HEK293T (cell line): ENCODE results near the gene JAK1.

Experiments used
- CTCF ChIA-PET: fragments of 350-600 bp; formaldehyde crosslinking; extraction: SDS; loops from one replicate; lab custom pipeline; 2021; ENCODE audit warnings: antibody characterized with exemption, inconsistent platforms; lab: Yijun Ruan, JAX
- POLR2A ChIA-PET: fragments of 350-600 bp; formaldehyde crosslinking; extraction: SDS; loops from one replicate; lab custom pipeline; 2020; ENCODE audit warnings: antibody characterized with exemption, inconsistent platforms; lab: Yijun Ruan, JAX
- DNase-seq: peaks from one replicate; pipeline ENCODE4 v3.0.0; 2012; ENCODE audit warnings: mixed read lengths; ENCODE audit errors: extremely low spot score
- ARNT ChIP-seq: fragments of 450-650 bp; IDR thresholded peaks from 2 replicates; pipeline ENCODE4 v1.6.1; 2017; ENCODE audit warnings: mild to moderate bottlenecking
- BHLHE40 ChIP-seq: fragments of 450-650 bp; IDR thresholded peaks from 2 replicates; pipeline ENCODE4 v1.6.1; 2016; ENCODE audit warnings: mild to moderate bottlenecking, moderate library complexity, borderline replicate concordance
- CTBP1 ChIP-seq: fragments of 450-650 bp; IDR thresholded peaks from 2 replicates; pipeline ENCODE4 v1.6.1; 2016; ENCODE audit warnings: borderline replicate concordance
- ELF4 ChIP-seq: fragments of 450-650 bp; IDR thresholded peaks from 2 replicates; pipeline ENCODE4 v1.6.1; 2017; ENCODE audit warnings: antibody characterized with exemption
- FOXA1 ChIP-seq: fragments of 450-650 bp; IDR thresholded peaks from 2 replicates; pipeline ENCODE4 v1.6.1; 2016; ENCODE audit warnings: mild to moderate bottlenecking
- FOXK2 ChIP-seq: fragments of 450-650 bp; IDR thresholded peaks from 2 replicates; pipeline ENCODE4 v1.6.1; 2016; ENCODE audit warnings: mild to moderate bottlenecking
- FOXM1 ChIP-seq: fragments of 450-650 bp; IDR thresholded peaks from 2 replicates; pipeline ENCODE4 v1.6.1; 2017; ENCODE audit warnings: mild to moderate bottlenecking, borderline replicate concordance
- HDGF ChIP-seq: fragments of 450-650 bp; IDR thresholded peaks from 2 replicates; pipeline ENCODE4 v1.6.1; 2017; ENCODE audit warnings: antibody characterized with exemption, borderline replicate concordance
- L3MBTL2 ChIP-seq: fragments of 450-650 bp; conservative IDR thresholded peaks from 2 replicates; pipeline ENCODE4 v1.6.1; 2016; ENCODE audit warnings: mild to moderate bottlenecking
- LEF1 ChIP-seq: fragments of 450-650 bp; IDR thresholded peaks from 2 replicates; pipeline ENCODE4 v1.6.1; 2017; ENCODE audit warnings: mild to moderate bottlenecking, borderline replicate concordance
- NFRKB ChIP-seq: fragments of 450-650 bp; IDR thresholded peaks from 2 replicates; pipeline ENCODE4 v1.6.1; 2016; ENCODE audit warnings: mild to moderate bottlenecking, moderate library complexity
- SP1 ChIP-seq: fragments of 450-650 bp; IDR thresholded peaks from 2 replicates; pipeline ENCODE4 v1.6.1; 2017
- SUZ12 ChIP-seq: fragments of 450-650 bp; IDR thresholded peaks from 2 replicates; pipeline ENCODE4 v1.6.1; 2016; ENCODE audit warnings: mild to moderate bottlenecking
- TARDBP ChIP-seq: fragments of 450-650 bp; IDR thresholded peaks from 2 replicates; pipeline ENCODE4 v1.6.1; 2016
- ZNF384 ChIP-seq: fragments of 450-650 bp; IDR thresholded peaks from 2 replicates; pipeline ENCODE4 v1.6.1; 2016
- TF ChIP-seq, protein P1 (sequence below): fragments of 450-650 bp; IDR thresholded peaks from 2 replicates; pipeline ENCODE4 v1.6.1; 2016

The JAK1 gene

DNA sequence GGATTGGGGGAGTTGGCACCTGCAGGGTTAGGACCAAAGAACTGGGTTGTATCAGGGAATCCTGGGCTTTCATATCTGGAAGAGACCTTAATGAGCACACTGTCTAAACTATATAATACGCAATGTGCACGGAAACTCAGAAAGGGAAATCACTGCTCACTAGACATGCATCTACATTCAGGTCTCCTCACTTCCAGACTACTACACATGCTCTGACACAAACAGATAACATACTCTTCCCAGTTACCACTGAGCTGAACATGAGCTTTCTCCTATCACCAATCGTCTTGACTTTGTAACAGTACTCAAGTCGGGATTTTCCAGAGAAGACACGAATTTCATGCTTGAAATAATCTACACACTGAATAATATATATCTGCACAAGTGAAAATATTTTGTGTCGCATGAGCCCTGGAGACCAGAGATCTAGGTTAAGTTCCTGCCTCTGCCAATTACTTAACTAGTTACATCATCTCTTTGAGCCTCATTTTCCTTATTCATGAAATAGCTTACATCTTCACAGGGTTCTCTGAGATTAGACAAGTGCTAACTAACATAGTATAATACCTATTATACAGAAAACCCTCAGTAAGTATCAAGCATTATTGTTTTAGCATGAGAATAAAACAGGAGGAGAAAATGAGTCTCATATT, 101.1 kb downstream of the JAK1 start:
- ChIA-PET CTCF (no interaction called here), POLR2A (no interaction called here)
- TF ChIP-seq ZNF384 (no peak), ARNT (no peak), NFRKB (no peak), CTBP1 (no peak), SP1 (no peak), ELF4 (no peak)
- no peak for DNase-seq

DNA sequence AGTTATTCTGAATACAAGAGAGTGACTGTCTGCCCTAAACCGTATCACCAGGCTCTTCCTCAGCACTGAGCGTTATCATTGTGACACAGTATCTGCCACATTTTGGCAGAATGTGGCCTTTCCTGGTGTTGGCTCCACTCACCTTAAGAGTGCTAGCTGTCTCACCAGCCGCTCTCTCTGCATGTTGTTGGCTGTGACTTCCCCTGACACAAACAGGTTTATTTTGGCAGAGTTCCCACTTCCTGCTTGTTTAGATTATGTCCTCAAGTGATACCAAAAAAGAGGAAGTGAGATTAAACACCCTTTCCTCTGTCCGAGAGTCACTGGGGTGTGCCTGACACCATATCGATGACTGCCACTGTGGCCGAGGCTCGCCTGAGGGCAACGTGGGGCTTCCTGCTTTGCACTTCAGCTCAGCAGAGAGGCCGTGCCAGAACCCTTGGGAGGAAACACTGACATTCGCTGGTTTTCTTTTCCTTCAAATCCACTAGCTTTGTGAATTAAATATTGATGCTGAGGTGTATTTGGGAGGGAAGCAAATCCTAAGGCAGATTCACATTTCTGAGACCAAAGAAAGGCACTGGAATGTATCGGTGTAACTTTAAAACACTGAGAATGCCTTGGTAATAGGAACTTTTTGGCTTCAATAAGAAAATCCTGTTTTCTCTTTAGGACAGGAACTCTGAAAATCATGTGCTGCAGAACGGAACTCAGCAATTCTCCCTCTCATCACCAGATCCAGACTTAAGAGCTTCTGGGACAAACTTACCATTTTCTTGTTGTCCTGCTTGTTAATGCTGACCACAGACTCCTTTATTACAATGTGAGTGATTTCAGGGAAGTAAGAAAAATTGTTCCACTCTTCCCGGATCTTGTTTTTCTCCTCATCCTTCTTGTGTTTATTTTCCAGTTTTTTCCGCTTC, 102.1 kb downstream of the JAK1 start:
- DNase-seq = no peak
- CTCF ChIA-PET = no interaction called here
- TF ChIP-seq L3MBTL2 (no peak), FOXM1 (no peak), CTBP1 (no peak), LEF1 (no peak), HDGF (no peak), ARNT (no peak), ELF4 (no peak), NFRKB (no peak), SP1 (no peak), FOXA1 (no peak), TARDBP (no peak)
- TF ChIP-seq, protein P1, sequence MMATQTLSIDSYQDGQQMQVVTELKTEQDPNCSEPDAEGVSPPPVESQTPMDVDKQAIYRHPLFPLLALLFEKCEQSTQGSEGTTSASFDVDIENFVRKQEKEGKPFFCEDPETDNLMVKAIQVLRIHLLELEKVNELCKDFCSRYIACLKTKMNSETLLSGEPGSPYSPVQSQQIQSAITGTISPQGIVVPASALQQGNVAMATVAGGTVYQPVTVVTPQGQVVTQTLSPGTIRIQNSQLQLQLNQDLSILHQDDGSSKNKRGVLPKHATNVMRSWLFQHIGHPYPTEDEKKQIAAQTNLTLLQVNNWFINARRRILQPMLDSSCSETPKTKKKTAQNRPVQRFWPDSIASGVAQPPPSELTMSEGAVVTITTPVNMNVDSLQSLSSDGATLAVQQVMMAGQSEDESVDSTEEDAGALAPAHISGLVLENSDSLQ = no peak
- POLR2A ChIA-PET = no interaction called here

DNA sequence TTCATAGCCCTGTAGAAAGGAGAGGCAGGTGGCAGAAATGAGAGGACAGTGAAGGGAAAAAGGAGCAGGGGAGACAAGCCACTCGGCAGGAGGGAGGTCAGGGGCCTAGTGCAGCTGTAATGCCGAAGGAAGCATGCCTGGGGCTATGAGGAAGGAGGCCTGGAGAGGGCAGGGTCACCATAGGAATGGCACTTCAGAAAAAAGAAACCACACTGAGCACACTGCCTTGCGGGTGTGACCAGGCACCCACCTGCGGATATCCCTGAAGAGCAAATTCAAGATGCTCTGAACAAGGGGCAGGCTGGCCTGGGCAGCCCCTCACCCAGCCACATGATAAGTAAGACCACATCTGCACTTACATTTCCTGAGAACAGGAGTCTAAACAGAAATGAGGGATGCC, 104.7 kb downstream of the JAK1 start:
- POLR2A ChIA-PET = no interaction called here
- CTCF ChIA-PET = no interaction called here
- peak; percentile 38 for DNase-seq
- TF ChIP-seq FOXA1 = no peak
- TF ChIP-seq, protein P1 = no peak
- TF ChIP-seq CTBP1 = no peak
- TF ChIP-seq SP1 = no peak
- TF ChIP-seq FOXM1 = no peak
- TF ChIP-seq ARNT = no peak
- no peak for TF ChIP-seq LEF1
- no peak for TF ChIP-seq BHLHE40
- TF ChIP-seq ELF4 = no peak
- no peak for TF ChIP-seq L3MBTL2
- TF ChIP-seq ZNF384 = no peak
- TF ChIP-seq NFRKB = no peak
- TF ChIP-seq FOXK2 = no peak
- TF ChIP-seq SUZ12 = no peak
- TF ChIP-seq TARDBP = no peak
- TF ChIP-seq HDGF = no peak

DNA sequence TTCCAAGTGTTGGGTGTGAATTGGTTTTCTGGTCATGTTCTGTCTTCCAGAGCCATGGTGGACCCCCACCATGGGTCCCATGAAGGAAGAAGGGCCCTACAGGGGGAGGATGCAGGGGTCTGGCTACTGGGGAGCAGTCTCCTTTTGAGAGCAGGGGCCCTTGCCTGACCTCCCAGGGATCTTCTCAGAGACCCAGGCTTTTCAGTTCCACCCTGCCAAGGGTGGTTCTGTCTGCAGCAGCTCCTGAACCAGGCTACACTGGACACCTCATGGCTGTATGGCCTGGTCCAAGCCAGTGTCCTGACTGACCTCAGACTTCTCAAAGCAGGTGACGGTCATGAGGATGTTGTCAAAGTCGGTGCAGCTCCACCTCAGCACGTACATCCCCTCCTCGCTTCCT, 109.0 kb downstream of the JAK1 start:
- ChIA-PET CTCF (no interaction called here), POLR2A (no interaction called here)
- no peak for DNase-seq
- no peak for TF ChIP-seq ARNT
- no peak for TF ChIP-seq SP1
- no peak for TF ChIP-seq FOXA1
- no peak for TF ChIP-seq FOXK2
- TF ChIP-seq NFRKB = no peak
- no peak for TF ChIP-seq L3MBTL2
- no peak for TF ChIP-seq SUZ12
- TF ChIP-seq, protein P1 = no peak
- TF ChIP-seq HDGF = no peak
- no peak for TF ChIP-seq TARDBP
- no peak for TF ChIP-seq FOXM1
- TF ChIP-seq ELF4 = no peak
- no peak for TF ChIP-seq BHLHE40
- TF ChIP-seq ZNF384 = no peak
- TF ChIP-seq CTBP1 = no peak
- TF ChIP-seq LEF1 = no peak

DNA sequence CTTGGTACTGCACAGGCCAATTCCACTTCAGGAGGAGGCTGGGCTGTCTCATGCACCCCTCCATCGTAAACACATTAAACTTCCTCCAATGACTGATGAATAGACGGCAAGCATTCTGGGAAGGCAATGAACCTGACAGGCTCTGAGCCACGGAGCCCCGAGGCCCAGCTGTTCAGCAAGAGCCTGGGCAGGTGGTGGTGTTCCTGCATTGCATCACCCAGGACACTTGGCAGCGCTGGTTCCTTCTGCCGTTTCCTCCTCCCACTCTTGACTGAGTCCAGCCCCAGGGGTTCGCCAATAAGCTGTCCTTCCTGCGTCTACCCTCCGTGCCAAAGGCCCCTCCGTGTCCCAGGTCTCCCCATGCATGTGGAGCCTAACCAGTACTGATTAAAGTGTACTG, 109.8 kb downstream of the JAK1 start:
- ChIA-PET POLR2A (no interaction called here), CTCF (no interaction called here)
- no peak for TF ChIP-seq NFRKB
- no peak for TF ChIP-seq L3MBTL2
- no peak for TF ChIP-seq FOXM1
- TF ChIP-seq LEF1 = no peak
- TF ChIP-seq TARDBP = no peak
- no peak for TF ChIP-seq HDGF
- no peak for TF ChIP-seq BHLHE40
- TF ChIP-seq ELF4 = no peak
- TF ChIP-seq, protein P1 = no peak
- no peak for TF ChIP-seq FOXK2
- TF ChIP-seq SUZ12 = no peak
- no peak for TF ChIP-seq SP1
- TF ChIP-seq CTBP1 = no peak
- no peak for TF ChIP-seq ARNT
- no peak for DNase-seq
